Gastrocnemius medialis (tissue), 4 donors: Measurements from ENCODE around the gene NCAN. TPM values are rescaled to one million over a fixed set of nuclear protein-coding genes. Genes with fewer than 3 reads are reported as not detected.

Source experiments
- ATAC-seq, 2 donors: fragments of 150-250 bp; one replicate each; pipeline ENCODE4 v1.9.1; 2016
- DNase-seq, 2 donors: peaks; one replicate each; pipeline ENCODE4 v3.0.0-alpha.2; 2019
- H3K27ac ChIP-seq, 4 donors: fragments of 200-600 bp; sonication (generic); 1 replicate in 1 of 4; 2 replicates in 3 of 4; pipeline ENCODE4 v1.5.1; 2016 to 2018; ENCODE audit warnings: mild to moderate bottlenecking in 2 of 4, moderate library complexity in 1 of 4
- H3K27me3 ChIP-seq, 3 donors: fragments of 200-600 bp; sonication (generic) in 2 of 3; 1 replicate in 1 of 3; 2 replicates in 2 of 3; pipeline versions ENCODE4 v1.5.1 to v1.6.0; 2016 to 2019; ENCODE audit warnings: mild to moderate bottlenecking in 1 of 3, moderate library complexity in 1 of 3
- H3K36me3 ChIP-seq, 2 donors: fragments of 200-600 bp; sonication (generic) in 1 of 2; one replicate each; pipeline ENCODE4 v1.5.1; 2017 to 2018
- H3K4me1 ChIP-seq, 2 donors: fragments of 200-600 bp; sonication (generic) in 1 of 2; one replicate each; pipeline ENCODE4 v1.5.1; 2016 to 2017; ENCODE audit warnings: mild to moderate bottlenecking in 2 of 2
- H3K4me3 ChIP-seq, 4 donors: fragments of 200-600 bp; sonication (generic) in 3 of 4; 1 replicate in 1 of 4; 2 replicates in 3 of 4; pipeline ENCODE4 v1.5.1; 2016 to 2019; ENCODE audit warnings: mild to moderate bottlenecking in 2 of 4
- H3K9me3 ChIP-seq, 3 donors: fragments of 200-600 bp; sonication (generic) in 2 of 3; 1 replicate in 1 of 3; 2 replicates in 2 of 3; pipeline ENCODE4 v1.5.1; 2016 to 2019
- CTCF ChIP-seq, 5 experiments: fragments of 450-650 bp in 3 of 5; fragments of 200-600 bp in 2 of 5; sonication (generic) in 2 of 5; IDR thresholded peaks in 4 of 5; conservative IDR thresholded peaks in 1 of 5; 1 replicate in 4 of 5; 2 replicates in 1 of 5; pipeline ENCODE4 v1.5.1; 2016 to 2019; ENCODE audit warnings: antibody characterized with exemption in 5 of 5, mild to moderate bottlenecking in 3 of 5, moderate library complexity in 3 of 5
- POLR2A ChIP-seq, 2 donors: fragments of 450-650 bp; IDR thresholded peaks; one replicate each; pipeline ENCODE4 v1.6.1; 2017; ENCODE audit warnings: antibody characterized with exemption in 2 of 2, mild to moderate bottlenecking in 2 of 2, moderate library complexity in 2 of 2
- in situ Hi-C, 4 donors: fragments of 200-750 bp; cut with MboI; loops; one replicate each; pipeline versions ENCODE4 v1.15.0 to v1.8.0; 2017; ENCODE audit warnings: low sequenced_read_pairs in 4 of 4
- intact Hi-C: fragments of 100-400 bp; cut with DNase I; formaldehyde crosslinking; loops from one replicate; pipeline ENCODE4 v1.15.1; 2023; ENCODE audit warnings: low total_unique reads
- total RNA-seq, 4 donors: library from RNA; depleted of rRNA; stranded (reverse); fragments of >200 nt; gene quantifications; one replicate each; pipeline versions ENCODE4 v1.1.0 to v1.2.3, GENCODE V29; 2016

The NCAN gene
- total RNA-seq, 4 donors from 2014 or later = not detected

- H3K27me3 ChIP-seq = peaks cover 33 to 48% (median 40%) of the 10 kb centered on the region in 3 donors
- ATAC-seq (no peak), DNase-seq (no peak)
- in situ Hi-C loops = no loop called here
- no peaks in the 10 kb centered on the region for H3K4me1 ChIP-seq
- no peak overlapping the region for H3K27ac ChIP-seq
- no peak overlapping the region for H3K4me3 ChIP-seq
- intact Hi-C loops = no loop called here
- no peak for TF ChIP-seq CTCF (IDR thresholded peaks at IDR 0.05 in 4 of 5, conservative IDR thresholded peaks at IDR 0.05 in 1 of 5)
- TF ChIP-seq POLR2A (IDR thresholded peaks at IDR 0.05) = no peak
- no peaks in the 10 kb centered on the region for H3K9me3 ChIP-seq
- H3K36me3 ChIP-seq = no peaks in the 10 kb centered on the region
Observed at GRCh38 chr19:19223060-19223459, 11.3 kb downstream of the NCAN start.

GRCh38 chr19:19223636-19224035 lies 11.9 kb downstream of the NCAN start:
- ATAC-seq (no peak), DNase-seq (no peak)
- TF ChIP-seq POLR2A (IDR thresholded peaks at IDR 0.05) = no peak
- TF ChIP-seq CTCF (IDR thresholded peaks at IDR 0.05 in 4 of 5, conservative IDR thresholded peaks at IDR 0.05 in 1 of 5) = no peak
- Histone ChIP-seq H3K4me3 (no peak overlapping the region), H3K9me3 (no peaks in the 10 kb centered on the region), H3K27ac (no peak overlapping the region), H3K36me3 (no peaks in the 10 kb centered on the region), H3K27me3 (peaks cover 36 to 53% (median 45%) of the 10 kb centered on the region in 3 donors), H3K4me1 (no peaks in the 10 kb centered on the region)
- in situ Hi-C loops (no loop called here), intact Hi-C loops (no loop called here)

- Histone ChIP-seq H3K4me1 (no peaks in the 10 kb centered on the region), H3K36me3 (no peaks in the 10 kb centered on the region), H3K9me3 (no peaks in the 10 kb centered on the region), H3K27me3 (peaks cover 36 to 53% (median 51%) of the 10 kb centered on the region in 3 donors), H3K27ac (no peak overlapping the region), H3K4me3 (peak overlapping the region in 1 of 4 donors; percentile 26)
- intact Hi-C loops = no loop called here
- TF ChIP-seq POLR2A (IDR thresholded peaks at IDR 0.05) = no peak
- no peak for TF ChIP-seq CTCF (IDR thresholded peaks at IDR 0.05 in 4 of 5, conservative IDR thresholded peaks at IDR 0.05 in 1 of 5)
- in situ Hi-C loops = no loop called here
- no peak for DNase-seq
- ATAC-seq = no peak
Observed at GRCh38 chr19:19224150-19224851, 12.5 kb downstream of the NCAN start.

- H3K27me3 ChIP-seq = peaks cover 36 to 53% (median 51%) of the 10 kb centered on the region in 3 donors
- TF ChIP-seq POLR2A (IDR thresholded peaks at IDR 0.05) (no peak), CTCF (IDR thresholded peaks at IDR 0.05 in 4 of 5, conservative IDR thresholded peaks at IDR 0.05 in 1 of 5) (peak in 4 of 5 experiments; percentile 38 to 45 (median 42))
- in situ Hi-C loops = no loop called here
Observed at GRCh38 chr19:19224852-19225494, 13.2 kb downstream of the NCAN start.

More at GRCh38 chr19:19224852-19225494, 13.2 kb downstream of the NCAN start:
- Histone ChIP-seq H3K9me3 (no peaks in the 10 kb centered on the region), H3K4me1 (no peaks in the 10 kb centered on the region), H3K27ac (no peak overlapping the region), H3K36me3 (no peaks in the 10 kb centered on the region), H3K4me3 (peak overlapping the region; percentile 23 to 38 (median 27))
- ATAC-seq (peak in 1 of 2 donors; percentile 39), DNase-seq (no peak)
- intact Hi-C loops = no loop called here
